IMR-90 (cell line): ENCODE measurements around the gene CDV3. TPM values are rescaled to one million over a fixed set of nuclear protein-coding genes. Genes with fewer than 3 reads are reported as not detected.

Experiments used
- ATAC-seq: fragments of 200-7000 bp; cut with Tn5 transposase; 2 replicates; pipeline ENCODE4 v1.9.1; 2020; ENCODE audit warnings: low read depth, mild to moderate bottlenecking, moderate library complexity
- BruUV-seq: library from RNA; stranded (reverse); fragments of 400-500 nt; replicated peaks from 2 replicates; lab custom pipeline; 2021; lab: Mats Ljungman, UMichigan
- CTCF ChIA-PET: fragments of 300-600 bp; formaldehyde crosslinking; extraction: SDS; loops from one replicate; lab custom pipeline; 2021; ENCODE audit warnings: antibody characterized with exemption; lab: Yijun Ruan, JAX
- POLR2A ChIA-PET: fragments of 300-600 bp; sonication (Branson Sonifier 250); formaldehyde crosslinking; loops from one replicate; lab custom pipeline; 2022; ENCODE audit warnings: antibody characterized with exemption; ENCODE audit not compliant: unreplicated experiment; lab: Charles Lee
- DNase-seq: peaks from one replicate; pipeline ENCODE4 v3.0.0; 2013
- H2AFZ ChIP-seq: replicated peaks from 2 replicates; pipeline ENCODE3; 2013; ENCODE audit warnings: low read length, mild to moderate bottlenecking; ENCODE audit not compliant: poor library complexity
- H2AK5ac ChIP-seq: 2 replicates; pipeline ENCODE4 v1.6.1; 2013; ENCODE audit warnings: low read depth, low read length, inconsistent platforms
- H2AK9ac ChIP-seq: replicated peaks from 2 replicates; pipeline ENCODE3; 2013; ENCODE audit warnings: mild to moderate bottlenecking, low read depth, low read length, moderate library complexity; ENCODE audit not compliant: poor library complexity
- H2BK120ac ChIP-seq: 2 replicates; pipeline ENCODE4 v1.6.1; 2013; ENCODE audit warnings: low read depth, low read length, inconsistent platforms
- H2BK15ac ChIP-seq: 3 replicates; pipeline ENCODE4 v1.6.1; 2013; ENCODE audit warnings: low read depth, low read length, inconsistent platforms
- H2BK20ac ChIP-seq: 2 replicates; pipeline ENCODE4 v1.6.1; 2013; ENCODE audit warnings: low read depth, mild to moderate bottlenecking, inconsistent platforms, low read length, moderate library complexity
- H2BK5ac ChIP-seq: 2 replicates; pipeline ENCODE4 v1.6.1; 2013; ENCODE audit warnings: mild to moderate bottlenecking, low read depth, low read length, inconsistent platforms; ENCODE audit not compliant: poor library complexity, severe bottlenecking
- H3K14ac ChIP-seq: replicated peaks from 2 replicates; pipeline ENCODE4 v1.6.1; 2013; ENCODE audit warnings: low read depth, low read length, inconsistent platforms
- H3K18ac ChIP-seq: 2 replicates; pipeline ENCODE4 v1.6.1; 2013; ENCODE audit warnings: low read depth, low read length, control low read depth
- H3K23ac ChIP-seq: 2 replicates; pipeline ENCODE4 v1.6.1; 2013; ENCODE audit warnings: low read depth, low read length, inconsistent platforms
- H3K27ac ChIP-seq: 2 replicates; pipeline ENCODE4 v1.5.1; 2013; ENCODE audit warnings: mild to moderate bottlenecking, control low read depth, low read length; ENCODE audit not compliant: insufficient read depth
- H3K27me3 ChIP-seq: 2 replicates; pipeline ENCODE4 v1.6.1; 2013; ENCODE audit warnings: low read length; ENCODE audit not compliant: control insufficient read depth, insufficient read depth
- H3K36me3 ChIP-seq: 2 replicates; pipeline ENCODE4 v1.6.1; 2013; ENCODE audit warnings: low read length, mixed read lengths; ENCODE audit not compliant: control insufficient read depth, insufficient read depth
- H3K4ac ChIP-seq: 2 replicates; pipeline ENCODE4 v1.6.1; 2013; ENCODE audit warnings: low read depth, low read length, inconsistent platforms
- H3K4me1 ChIP-seq: 2 replicates; pipeline ENCODE4 v1.6.1; 2013; ENCODE audit warnings: low read length, mixed read lengths; ENCODE audit not compliant: control insufficient read depth, insufficient read depth
- H3K4me2 ChIP-seq: 2 replicates; pipeline ENCODE4 v1.6.1; 2013; ENCODE audit warnings: low read depth, mild to moderate bottlenecking, control low read depth, low read length, moderate library complexity
- H3K4me3 ChIP-seq: 2 replicates; pipeline ENCODE4 v1.5.1; 2013; ENCODE audit warnings: low read depth, mild to moderate bottlenecking, control low read depth, low read length, moderate library complexity; ENCODE audit not compliant: insufficient read depth
- H3K56ac ChIP-seq: 2 replicates; pipeline ENCODE4 v1.6.1; 2013; ENCODE audit warnings: low read length, inconsistent platforms; ENCODE audit not compliant: insufficient read depth; ENCODE audit errors: extremely low read depth
- H3K79me1 ChIP-seq, 2 experiments: 2 replicates each; pipeline ENCODE4 v1.6.1; 2013; ENCODE audit warnings: low read length in 2 of 2, inconsistent platforms in 1 of 2, low read depth in 1 of 2
- H3K9ac ChIP-seq: 2 replicates; pipeline ENCODE4 v1.6.1; 2013; ENCODE audit warnings: low read depth, low read length, control low read depth
- H3K9me1 ChIP-seq: 2 replicates; pipeline ENCODE4 v1.6.1; 2013; ENCODE audit warnings: low read length, inconsistent platforms; ENCODE audit not compliant: insufficient read depth
- H3K9me3 ChIP-seq: 2 replicates; pipeline ENCODE4 v1.6.1; 2013; ENCODE audit warnings: low read length; ENCODE audit not compliant: control insufficient read depth, insufficient read depth
- H4K20me1 ChIP-seq: 2 replicates; pipeline ENCODE4 v1.6.1; 2013; ENCODE audit warnings: low read length, inconsistent platforms; ENCODE audit not compliant: insufficient read depth
- H4K5ac ChIP-seq: 2 replicates; pipeline ENCODE4 v1.6.1; 2013; ENCODE audit warnings: mild to moderate bottlenecking, low read depth, low read length, control low read depth
- H4K8ac ChIP-seq, 2 experiments: 2 replicates each; pipeline ENCODE4 v1.6.1; 2013; ENCODE audit warnings: low read depth in 2 of 2, low read length in 2 of 2, control low read depth in 1 of 2, inconsistent platforms in 1 of 2
- H4K91ac ChIP-seq: 2 replicates; pipeline ENCODE4 v1.6.1; 2013; ENCODE audit warnings: low read depth, low read length, inconsistent platforms; ENCODE audit not compliant: insufficient read depth
- BHLHE40 ChIP-seq: fragments of 150-350 bp; IDR thresholded peaks from 2 replicates; pipeline ENCODE4 v1.6.1; 2016; ENCODE audit warnings: mild to moderate bottlenecking, low read depth, low read length
- FOS ChIP-seq: fragments of 150-350 bp; IDR thresholded peaks from 2 replicates; pipeline ENCODE4 v1.6.1; 2016; ENCODE audit warnings: low read depth, low read length
- MAFK ChIP-seq: IDR thresholded peaks from 2 replicates; pipeline ENCODE4 v1.6.1; 2012; ENCODE audit warnings: low read depth, low read length, improper control_type of control experiment
- NFE2L2 ChIP-seq: fragments of 150-350 bp; IDR thresholded peaks from 2 replicates; pipeline ENCODE4 v1.6.1; 2016; ENCODE audit warnings: low read depth, mild to moderate bottlenecking, low read length
- POLR2A ChIP-seq: IDR thresholded peaks from 2 replicates; pipeline ENCODE4 v1.6.1; 2012; ENCODE audit warnings: mild to moderate bottlenecking, low read depth, low read length
- RAD21 ChIP-seq: IDR thresholded peaks from 2 replicates; pipeline ENCODE4 v1.6.1; 2012; ENCODE audit warnings: low read length, improper control_type of control experiment
- RCOR1 ChIP-seq: IDR thresholded peaks from 2 replicates; pipeline ENCODE4 v1.6.1; 2012; ENCODE audit warnings: mild to moderate bottlenecking, low read length, improper control_type of control experiment; ENCODE audit not compliant: insufficient replicate concordance
- RFX5 ChIP-seq: IDR thresholded peaks from 2 replicates; pipeline ENCODE4 v1.8.0; 2012; ENCODE audit warnings: low read depth, mild to moderate bottlenecking, low read length, moderate library complexity
- SMC3 ChIP-seq: fragments of 150-350 bp; IDR thresholded peaks from 2 replicates; pipeline ENCODE4 v1.6.1; 2016; ENCODE audit warnings: low read depth, mild to moderate bottlenecking, antibody characterized with exemption, low read length, moderate library complexity
- dilution Hi-C: fragments of 300-500 bp; cut with HindIII; formaldehyde crosslinking; loops from one replicate; pipeline ENCODE4 v1.14.3; 2018; ENCODE audit warnings: low sequenced_read_pairs; ENCODE audit not compliant: unreplicated experiment
- in situ Hi-C: fragments of 300-500 bp; cut with MboI; formaldehyde crosslinking; loops from 3 replicates; pipeline ENCODE4 v1.14.3; 2019; ENCODE audit warnings: low sequenced_read_pairs, inconsistent platforms, mixed read lengths
- intact Hi-C: fragments of 100-400 bp; cut with micrococcal nuclease; formaldehyde crosslinking; loops from 2 replicates; pipeline ENCODE4 v1.10.0; 2022
- polyA plus RNA-seq, 3 experiments: library from polyadenylated mRNA; depleted of rRNA; stranded (reverse); fragments of >200 nt; gene quantifications; 2 replicates each; pipeline ENCODE4 v1.2.3, GENCODE V29; 2012; ENCODE audit warnings: low replicate concordance in 1 of 3
- total RNA-seq: library from RNA; depleted of rRNA; stranded (reverse); fragments of >200 nt; gene quantifications from 2 replicates; pipeline ENCODE4 v1.2.3, GENCODE V29; 2012
- TF ChIP-seq, protein P1 (sequence below): fragments of 150-350 bp; IDR thresholded peaks from 2 replicates; pipeline ENCODE4 v1.6.1; 2016; ENCODE audit warnings: low read depth, mild to moderate bottlenecking, low read length, moderate library complexity, borderline replicate concordance
- TF ChIP-seq, protein P2 (sequence below): conservative IDR thresholded peaks from 2 replicates; pipeline ENCODE4 v1.5.1; 2012; ENCODE audit warnings: mild to moderate bottlenecking, low read depth, low read length, improper control_type of control experiment

CDV3 gene
- total and polyA plus RNA-seq, 2 of the 4 experiments (the other 2 are of a cell fraction), result 93.6 to 120 TPM

DNA sequence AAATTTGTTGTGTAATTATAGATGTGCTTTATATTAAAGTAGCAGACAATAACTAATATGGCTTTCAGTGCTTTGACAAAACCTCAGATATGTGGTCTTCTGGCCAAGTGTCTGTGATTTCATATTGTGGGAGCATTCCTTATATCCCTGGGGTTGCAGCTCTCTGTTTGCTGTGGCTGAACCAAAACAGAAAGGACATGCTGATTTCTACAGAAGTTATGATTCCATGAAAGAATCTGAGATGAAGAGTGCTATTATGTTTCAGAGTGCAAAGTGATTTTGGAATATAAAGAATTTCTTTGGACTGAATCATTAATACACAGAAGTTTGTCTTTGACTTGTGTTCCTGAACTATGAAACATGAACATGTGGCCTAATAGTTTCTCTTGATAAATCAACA lies 36.5 kb downstream of the CDV3 start:
- Histone ChIP-seq H2BK120ac (no peak overlapping the region), H3K79me1 (peaks cover under 1 to 3% of the 10 kb centered on the region in 2 experiments; a peak in 2 of 4 replicates), H3K14ac (no peak overlapping the region), H3K9ac (no peak overlapping the region), H3K4me3 (no peak overlapping the region), H3K4me2 (no peak overlapping the region), H4K20me1 (no peaks in the 10 kb centered on the region), H3K9me3 (no peaks in the 10 kb centered on the region), H2BK20ac (no peak overlapping the region), H3K56ac (no peak overlapping the region), H3K23ac (no peak overlapping the region), H2AK5ac (no peak overlapping the region), H3K4ac (no peak overlapping the region), H3K18ac (no peak overlapping the region), H4K5ac (no peak overlapping the region), H2BK15ac (no peak overlapping the region), H2AFZ (no peak overlapping the region), H2BK5ac (no peak overlapping the region), H2AK9ac (no peak overlapping the region), H3K36me3 (peaks cover 12% of the 10 kb centered on the region), H3K27ac (no peak overlapping the region), H3K4me1 (no peaks in the 10 kb centered on the region), H3K9me1 (no peaks in the 10 kb centered on the region), H4K91ac (no peak overlapping the region), H4K8ac (no peak overlapping the region), H3K27me3 (no peaks in the 10 kb centered on the region)
- dilution Hi-C loops (no loop called here), intact Hi-C loops (no loop called here), in situ Hi-C loops (loop anchor here (25.0 kb wide), 2 partner anchors 898 to 1123 kb away; partner anchors contain the start of gene NPHP3)
- no TSS peak for BruUV-seq
- ATAC-seq (peak; percentile 68), DNase-seq (peak; percentile 26)
- POLR2A ChIA-PET, result no interaction called here
- TF ChIP-seq RFX5 (no peak), POLR2A (no peak), MAFK (no peak), SMC3 (no peak), BHLHE40 (no peak), RAD21 (no peak), RCOR1 (no peak), FOS (no peak), NFE2L2 (no peak)
- TF ChIP-seq, protein P1, sequence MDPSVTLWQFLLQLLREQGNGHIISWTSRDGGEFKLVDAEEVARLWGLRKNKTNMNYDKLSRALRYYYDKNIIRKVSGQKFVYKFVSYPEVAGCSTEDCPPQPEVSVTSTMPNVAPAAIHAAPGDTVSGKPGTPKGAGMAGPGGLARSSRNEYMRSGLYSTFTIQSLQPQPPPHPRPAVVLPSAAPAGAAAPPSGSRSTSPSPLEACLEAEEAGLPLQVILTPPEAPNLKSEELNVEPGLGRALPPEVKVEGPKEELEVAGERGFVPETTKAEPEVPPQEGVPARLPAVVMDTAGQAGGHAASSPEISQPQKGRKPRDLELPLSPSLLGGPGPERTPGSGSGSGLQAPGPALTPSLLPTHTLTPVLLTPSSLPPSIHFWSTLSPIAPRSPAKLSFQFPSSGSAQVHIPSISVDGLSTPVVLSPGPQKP, result no peak
- TF ChIP-seq, protein P2, sequence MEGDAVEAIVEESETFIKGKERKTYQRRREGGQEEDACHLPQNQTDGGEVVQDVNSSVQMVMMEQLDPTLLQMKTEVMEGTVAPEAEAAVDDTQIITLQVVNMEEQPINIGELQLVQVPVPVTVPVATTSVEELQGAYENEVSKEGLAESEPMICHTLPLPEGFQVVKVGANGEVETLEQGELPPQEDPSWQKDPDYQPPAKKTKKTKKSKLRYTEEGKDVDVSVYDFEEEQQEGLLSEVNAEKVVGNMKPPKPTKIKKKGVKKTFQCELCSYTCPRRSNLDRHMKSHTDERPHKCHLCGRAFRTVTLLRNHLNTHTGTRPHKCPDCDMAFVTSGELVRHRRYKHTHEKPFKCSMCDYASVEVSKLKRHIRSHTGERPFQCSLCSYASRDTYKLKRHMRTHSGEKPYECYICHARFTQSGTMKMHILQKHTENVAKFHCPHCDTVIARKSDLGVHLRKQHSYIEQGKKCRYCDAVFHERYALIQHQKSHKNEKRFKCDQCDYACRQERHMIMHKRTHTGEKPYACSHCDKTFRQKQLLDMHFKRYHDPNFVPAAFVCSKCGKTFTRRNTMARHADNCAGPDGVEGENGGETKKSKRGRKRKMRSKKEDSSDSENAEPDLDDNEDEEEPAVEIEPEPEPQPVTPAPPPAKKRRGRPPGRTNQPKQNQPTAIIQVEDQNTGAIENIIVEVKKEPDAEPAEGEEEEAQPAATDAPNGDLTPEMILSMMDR, result no peak
- CTCF ChIA-PET, result no interaction called here
